ENCODE results near the gene RPS6KA6.
A peak's percentile ranks its signal among the peaks of the same experiment; 100 is the strongest.

The RPS6KA6 gene

DNA sequence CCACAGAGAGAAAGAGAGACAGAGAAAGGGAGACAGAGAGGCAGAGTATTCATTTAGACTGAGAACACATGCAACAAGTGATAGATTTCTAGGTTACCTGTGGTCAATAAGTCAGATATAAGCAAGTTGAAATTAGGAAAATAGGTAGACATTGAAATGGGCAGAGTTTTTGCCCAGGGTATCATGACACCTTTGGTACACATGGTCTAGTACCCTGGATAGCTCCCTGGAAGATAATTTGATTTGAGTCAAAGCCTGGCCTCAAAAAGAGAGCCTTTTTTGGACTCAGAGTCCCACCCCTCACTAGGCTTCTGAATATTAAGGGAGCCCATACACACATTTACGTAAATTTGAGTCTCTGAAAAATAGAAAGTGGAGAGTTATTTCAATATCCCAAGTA is 4.0 kb upstream of the RPS6KA6 start:
- no peaks in the 10 kb centered on the region for H3K9me3 ChIP-seq (ENCODE audit: control insufficient read depth, low read length)
- H3K4me3 ChIP-seq (ENCODE audit: extremely low read depth, insufficient read depth, low read length, poor library complexity, severe bottlenecking), result no peak overlapping the region
- no peaks in the 10 kb centered on the region for H3K36me3 ChIP-seq (ENCODE audit: control insufficient read depth, insufficient read depth, low read length)
- H3K4me1 ChIP-seq (ENCODE audit: control insufficient read depth, insufficient read depth, low read length, poor library complexity, severe bottlenecking), result no peaks in the 10 kb centered on the region
- no peak overlapping the region for H3K27ac ChIP-seq (ENCODE audit: low read depth, low read length, severe bottlenecking)
- no CpG with 5 or more reads among the region's 1 CpG for WGBS, 2 experiments (ENCODE audit: insufficient coverage in 2 of 2)

DNA sequence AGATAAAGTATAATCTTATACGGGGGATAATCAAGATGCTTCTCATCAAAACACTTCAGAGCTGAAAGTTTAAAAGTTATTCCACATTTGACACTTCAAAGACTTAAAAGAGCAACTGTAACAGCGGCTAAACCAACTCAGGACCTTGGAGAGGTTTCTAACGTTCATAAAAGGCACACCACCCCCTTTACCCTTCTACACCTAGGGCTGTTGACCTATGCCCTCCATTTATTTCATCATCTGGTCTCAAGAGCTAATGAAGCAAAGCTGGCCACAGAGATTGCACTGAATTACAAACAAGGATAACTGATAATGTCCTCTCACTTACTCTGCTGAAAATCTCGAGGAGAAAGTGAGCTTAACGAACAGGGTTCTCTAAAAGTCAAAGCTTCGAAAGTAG is 1.1 kb upstream of the RPS6KA6 start:
- Histone ChIP-seq H3K36me3 (ENCODE audit: control insufficient read depth, insufficient read depth, low read length) (no peaks in the 10 kb centered on the region), H3K4me1 (ENCODE audit: control insufficient read depth, insufficient read depth, low read length, poor library complexity, severe bottlenecking) (no peaks in the 10 kb centered on the region), H3K9me3 (ENCODE audit: control insufficient read depth, low read length) (no peaks in the 10 kb centered on the region), H3K4me3 (ENCODE audit: extremely low read depth, insufficient read depth, low read length, poor library complexity, severe bottlenecking) (no peak overlapping the region), H3K27ac (ENCODE audit: low read depth, low read length, severe bottlenecking) (no peak overlapping the region)
- WGBS, 2 experiments (ENCODE audit: insufficient coverage in 2 of 2), result 60% methylated on average over 1 of the region's 6 CpGs; no CpG with 5 or more reads in 1 of the 2 experiments

DNA sequence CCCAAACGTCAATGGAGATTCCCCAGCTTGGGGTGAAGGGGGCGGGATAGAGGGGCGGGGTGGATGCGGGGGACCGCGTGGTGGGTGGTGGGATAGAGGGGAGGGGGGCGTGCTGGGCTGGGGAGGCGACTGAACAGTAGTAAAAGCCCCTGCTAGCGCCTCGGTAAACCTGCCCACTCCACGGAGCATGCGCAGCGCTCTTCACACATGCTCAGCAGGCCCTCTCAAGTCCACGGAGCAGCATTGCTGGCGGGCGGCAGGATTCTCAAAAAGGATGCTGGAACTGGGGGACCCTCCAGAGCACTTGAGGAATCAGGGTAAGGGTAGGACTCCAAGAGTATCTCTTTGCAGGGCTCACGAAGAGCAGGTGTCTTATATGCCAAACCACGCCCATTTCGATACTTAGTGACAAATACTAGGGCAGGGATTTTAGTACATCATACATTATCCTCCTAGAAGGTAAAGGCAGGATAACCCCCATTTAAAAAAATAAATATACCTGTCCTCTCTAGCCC is 378 bp upstream of the RPS6KA6 start:
- Histone ChIP-seq H3K4me1 (ENCODE audit: control insufficient read depth, insufficient read depth, low read length, poor library complexity, severe bottlenecking) (no peaks in the 10 kb centered on the region), H3K36me3 (ENCODE audit: control insufficient read depth, insufficient read depth, low read length) (no peaks in the 10 kb centered on the region), H3K9me3 (ENCODE audit: control insufficient read depth, low read length) (no peaks in the 10 kb centered on the region), H3K4me3 (ENCODE audit: extremely low read depth, insufficient read depth, low read length, poor library complexity, severe bottlenecking) (peak overlapping the region; percentile 53), H3K27ac (ENCODE audit: low read depth, low read length, severe bottlenecking) (no peak overlapping the region)
- WGBS, 2 experiments (ENCODE audit: insufficient coverage in 2 of 2), result no CpG with 5 or more reads among the region's 19 CpGs

DNA sequence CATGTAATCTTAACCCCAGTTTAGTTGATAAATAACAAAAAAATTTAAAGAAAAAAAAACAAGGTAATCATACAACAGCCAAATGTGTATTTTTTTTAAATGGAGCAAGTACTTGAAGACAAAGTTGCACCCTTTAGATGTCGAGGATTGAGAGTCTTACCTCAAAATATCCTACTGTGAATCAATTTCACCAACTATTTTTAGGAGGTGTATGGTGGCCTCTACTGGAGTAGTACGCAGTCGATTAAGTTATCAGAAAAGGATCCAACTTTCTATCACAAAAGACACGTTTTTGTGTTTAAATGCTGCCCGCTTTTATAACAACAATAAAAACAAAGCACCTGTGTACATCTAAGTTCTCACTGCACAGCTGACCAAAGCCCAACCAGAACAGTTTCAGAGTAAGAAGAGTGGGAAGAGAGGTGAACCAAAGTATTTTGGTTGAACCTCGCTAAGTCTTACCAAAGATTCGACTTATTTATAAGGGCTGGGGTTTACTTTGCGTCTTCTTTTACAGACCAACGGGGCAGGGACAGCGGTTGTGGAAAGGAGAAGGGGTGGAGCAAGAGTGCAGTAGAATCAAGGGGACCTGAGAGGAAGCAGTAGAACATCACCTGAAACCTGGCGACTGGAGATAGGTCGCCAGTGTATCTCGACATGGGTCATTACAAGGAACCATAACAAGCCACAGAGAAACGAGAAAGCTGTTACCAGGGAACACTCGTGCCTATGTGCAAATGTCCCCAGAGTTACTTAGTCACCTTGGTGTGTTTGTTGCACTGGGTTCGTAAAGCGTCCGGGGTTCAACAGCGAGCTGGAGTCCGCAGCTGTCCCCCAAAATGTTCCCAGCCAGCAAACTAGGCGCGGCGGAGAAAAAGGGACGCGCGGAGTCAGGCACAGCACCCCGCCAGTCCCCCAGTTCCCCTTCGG is 1.1 kb downstream of the RPS6KA6 start:
- Histone ChIP-seq H3K36me3 (ENCODE audit: control insufficient read depth, insufficient read depth, low read length) (no peaks in the 10 kb centered on the region), H3K4me3 (ENCODE audit: extremely low read depth, insufficient read depth, low read length, poor library complexity, severe bottlenecking) (peak overlapping the region; percentile 53), H3K4me1 (ENCODE audit: control insufficient read depth, insufficient read depth, low read length, poor library complexity, severe bottlenecking) (no peaks in the 10 kb centered on the region), H3K27ac (ENCODE audit: low read depth, low read length, severe bottlenecking) (no peak overlapping the region), H3K9me3 (ENCODE audit: control insufficient read depth, low read length) (no peaks in the 10 kb centered on the region)
- 0% methylated on average over 3 to 10 of the region's 28 CpGs for WGBS, 2 experiments (ENCODE audit: insufficient coverage in 2 of 2)

DNA sequence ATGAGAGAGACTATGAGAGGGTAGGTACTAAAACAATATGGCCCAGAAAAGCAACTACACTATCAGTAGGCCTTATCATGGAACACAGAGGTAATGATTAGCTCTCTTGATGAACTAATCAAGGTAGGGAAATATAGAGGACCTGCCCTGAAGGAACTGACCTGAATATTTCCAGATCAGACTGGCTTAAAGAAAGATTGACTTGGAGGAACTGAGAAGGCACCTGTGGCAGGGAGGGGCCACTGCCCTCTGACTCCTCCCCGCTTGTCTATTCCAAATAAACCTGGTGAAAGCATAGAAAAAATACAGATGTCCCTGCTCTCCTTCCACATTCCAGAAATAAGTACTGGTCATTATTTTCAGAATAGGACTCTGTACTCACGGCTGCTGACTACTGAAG is 5.5 kb downstream of the RPS6KA6 start:
- H3K9me3 ChIP-seq (ENCODE audit: control insufficient read depth, low read length), result no peaks in the 10 kb centered on the region
- no peak overlapping the region for H3K4me3 ChIP-seq (ENCODE audit: extremely low read depth, insufficient read depth, low read length, poor library complexity, severe bottlenecking)
- no peak overlapping the region for H3K27ac ChIP-seq (ENCODE audit: low read depth, low read length, severe bottlenecking)
- no CpG with 5 or more reads among the region's 2 CpGs for WGBS, 2 experiments (ENCODE audit: insufficient coverage in 2 of 2)
- H3K4me1 ChIP-seq (ENCODE audit: control insufficient read depth, insufficient read depth, low read length, poor library complexity, severe bottlenecking), result no peaks in the 10 kb centered on the region
- no peaks in the 10 kb centered on the region for H3K36me3 ChIP-seq (ENCODE audit: control insufficient read depth, insufficient read depth, low read length)

DNA sequence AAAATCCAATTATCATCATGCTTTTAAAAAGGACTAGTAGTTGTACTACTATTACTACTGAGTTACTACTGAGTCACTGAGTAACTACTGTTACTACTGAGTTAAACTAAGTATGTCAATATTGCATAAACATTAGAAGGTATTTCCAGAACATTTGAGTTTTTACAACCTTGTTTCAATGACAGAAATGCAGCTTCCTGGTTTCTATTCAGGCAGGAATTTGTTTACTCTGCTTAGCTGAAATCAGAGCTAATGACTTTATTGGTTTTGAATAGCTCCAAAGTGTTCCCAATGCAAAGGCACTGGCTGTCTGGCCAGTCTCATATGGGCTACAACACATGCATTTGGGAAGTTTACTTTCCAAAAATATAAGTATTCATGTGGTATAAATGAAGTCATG is 12.0 kb downstream of the RPS6KA6 start:
- no peaks in the 10 kb centered on the region for H3K9me3 ChIP-seq (ENCODE audit: control insufficient read depth, low read length)
- no peaks in the 10 kb centered on the region for H3K4me1 ChIP-seq (ENCODE audit: control insufficient read depth, insufficient read depth, low read length, poor library complexity, severe bottlenecking)
- no peak overlapping the region for H3K4me3 ChIP-seq (ENCODE audit: extremely low read depth, insufficient read depth, low read length, poor library complexity, severe bottlenecking)
- H3K27ac ChIP-seq (ENCODE audit: low read depth, low read length, severe bottlenecking), result no peak overlapping the region
- H3K36me3 ChIP-seq (ENCODE audit: control insufficient read depth, insufficient read depth, low read length), result no peaks in the 10 kb centered on the region

DNA sequence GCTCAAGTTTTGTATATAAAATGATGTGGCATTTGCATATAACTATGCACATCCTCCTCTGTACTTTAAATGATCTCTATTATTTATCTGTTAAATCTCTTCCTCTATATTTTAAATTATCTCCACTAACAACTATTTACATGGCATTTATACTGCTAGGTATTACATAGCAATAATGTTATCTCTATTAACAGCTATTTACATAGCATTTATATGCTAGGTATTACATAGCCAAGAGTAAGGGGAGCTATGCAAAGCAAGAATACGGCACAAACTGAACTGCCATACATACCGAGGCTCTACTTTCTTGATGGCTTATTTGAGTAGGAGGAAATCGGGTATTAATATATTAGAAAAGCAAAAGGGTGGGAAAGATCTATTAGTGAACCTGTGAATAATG is 12.7 kb downstream of the RPS6KA6 start:
- H3K4me1 ChIP-seq (ENCODE audit: control insufficient read depth, insufficient read depth, low read length, poor library complexity, severe bottlenecking), result no peaks in the 10 kb centered on the region
- H3K9me3 ChIP-seq (ENCODE audit: control insufficient read depth, low read length), result no peaks in the 10 kb centered on the region
- no CpG with 5 or more reads among the region's 3 CpGs for WGBS, 2 experiments (ENCODE audit: insufficient coverage in 2 of 2)
- H3K27ac ChIP-seq (ENCODE audit: low read depth, low read length, severe bottlenecking), result no peak overlapping the region
- H3K4me3 ChIP-seq (ENCODE audit: extremely low read depth, insufficient read depth, low read length, poor library complexity, severe bottlenecking), result no peak overlapping the region
- no peaks in the 10 kb centered on the region for H3K36me3 ChIP-seq (ENCODE audit: control insufficient read depth, insufficient read depth, low read length)

DNA sequence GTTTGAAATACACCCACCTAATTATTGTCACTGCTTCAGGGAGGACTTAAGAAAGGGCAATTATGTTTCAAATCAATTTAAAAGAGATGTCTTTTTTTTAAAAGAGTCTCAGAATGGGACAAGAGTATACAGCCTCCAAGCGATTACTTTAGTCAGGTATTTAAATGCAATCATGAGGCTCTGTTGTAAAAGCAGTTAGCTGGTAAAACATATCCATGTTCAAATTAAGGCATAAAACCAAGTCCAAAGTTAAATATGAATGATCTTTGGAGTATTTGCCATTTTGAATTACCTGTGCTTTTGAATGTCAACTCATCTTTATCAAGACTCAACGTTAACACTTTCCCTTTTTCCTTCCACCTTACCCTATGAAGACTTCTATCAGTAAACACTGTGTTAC is 13.7 kb downstream of the RPS6KA6 start:
- no peak overlapping the region for H3K27ac ChIP-seq (ENCODE audit: low read depth, low read length, severe bottlenecking)
- 100% methylated on average over 1 of the region's 2 CpGs; no CpG with 5 or more reads in 1 of the 2 experiments for WGBS, 2 experiments (ENCODE audit: insufficient coverage in 2 of 2)
- no peaks in the 10 kb centered on the region for H3K9me3 ChIP-seq (ENCODE audit: control insufficient read depth, low read length)
- no peak overlapping the region for H3K4me3 ChIP-seq (ENCODE audit: extremely low read depth, insufficient read depth, low read length, poor library complexity, severe bottlenecking)
- no peaks in the 10 kb centered on the region for H3K4me1 ChIP-seq (ENCODE audit: control insufficient read depth, insufficient read depth, low read length, poor library complexity, severe bottlenecking)
- H3K36me3 ChIP-seq (ENCODE audit: control insufficient read depth, insufficient read depth, low read length), result no peaks in the 10 kb centered on the region

DNA sequence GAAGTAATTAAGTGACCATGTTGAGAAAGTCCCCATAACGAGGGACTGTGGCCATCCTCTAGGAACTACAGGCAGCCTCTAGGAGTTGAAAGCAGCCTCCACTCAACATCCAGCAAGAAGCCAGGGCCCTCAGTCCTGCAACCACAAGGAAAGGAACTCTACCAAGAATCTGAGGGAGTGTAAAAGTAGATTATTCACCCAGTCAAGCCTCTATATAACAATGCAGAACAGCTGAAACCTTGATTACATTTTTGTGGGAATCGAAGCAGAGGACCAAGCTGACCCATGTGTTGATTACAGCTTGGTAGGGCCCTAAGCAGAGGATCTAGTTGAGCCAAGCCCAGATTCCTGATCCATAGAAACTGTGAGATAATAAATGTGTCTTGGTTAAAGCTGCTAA is 17.1 kb downstream of the RPS6KA6 start:
- WGBS, 2 experiments (ENCODE audit: insufficient coverage in 2 of 2), result no CpG with 5 or more reads among the region's 2 CpGs
- H3K4me1 ChIP-seq (ENCODE audit: control insufficient read depth, insufficient read depth, low read length, poor library complexity, severe bottlenecking), result no peaks in the 10 kb centered on the region
- no peaks in the 10 kb centered on the region for H3K9me3 ChIP-seq (ENCODE audit: control insufficient read depth, low read length)
- H3K27ac ChIP-seq (ENCODE audit: low read depth, low read length, severe bottlenecking), result no peak overlapping the region
- no peaks in the 10 kb centered on the region for H3K36me3 ChIP-seq (ENCODE audit: control insufficient read depth, insufficient read depth, low read length)
- H3K4me3 ChIP-seq (ENCODE audit: extremely low read depth, insufficient read depth, low read length, poor library complexity, severe bottlenecking), result no peak overlapping the region

DNA sequence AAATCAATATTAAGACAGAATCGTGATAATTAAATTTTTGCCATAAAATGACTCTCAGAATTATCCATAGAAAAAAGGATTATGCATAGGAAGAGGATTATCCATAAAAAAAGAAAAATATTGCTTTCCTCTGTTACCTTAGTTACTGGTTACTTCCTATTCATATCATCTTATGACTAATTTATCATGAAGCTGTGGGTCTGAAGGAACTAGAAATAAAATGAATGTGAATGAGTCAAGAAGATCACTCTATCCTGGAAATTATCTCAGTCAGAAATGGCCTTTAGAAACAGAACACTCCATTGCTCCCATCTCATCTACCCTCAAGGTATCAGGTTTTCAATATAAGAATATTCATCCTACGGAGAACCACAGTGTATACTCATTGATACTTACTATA is 19.4 kb downstream of the RPS6KA6 start:
- Histone ChIP-seq H3K9me3 (ENCODE audit: control insufficient read depth, low read length) (no peaks in the 10 kb centered on the region), H3K27ac (ENCODE audit: low read depth, low read length, severe bottlenecking) (no peak overlapping the region), H3K4me1 (ENCODE audit: control insufficient read depth, insufficient read depth, low read length, poor library complexity, severe bottlenecking) (peaks cover 3% of the 10 kb centered on the region), H3K36me3 (ENCODE audit: control insufficient read depth, insufficient read depth, low read length) (no peaks in the 10 kb centered on the region), H3K4me3 (ENCODE audit: extremely low read depth, insufficient read depth, low read length, poor library complexity, severe bottlenecking) (no peak overlapping the region)
- no CpG with 5 or more reads among the region's 2 CpGs for WGBS, 2 experiments (ENCODE audit: insufficient coverage in 2 of 2)

DNA sequence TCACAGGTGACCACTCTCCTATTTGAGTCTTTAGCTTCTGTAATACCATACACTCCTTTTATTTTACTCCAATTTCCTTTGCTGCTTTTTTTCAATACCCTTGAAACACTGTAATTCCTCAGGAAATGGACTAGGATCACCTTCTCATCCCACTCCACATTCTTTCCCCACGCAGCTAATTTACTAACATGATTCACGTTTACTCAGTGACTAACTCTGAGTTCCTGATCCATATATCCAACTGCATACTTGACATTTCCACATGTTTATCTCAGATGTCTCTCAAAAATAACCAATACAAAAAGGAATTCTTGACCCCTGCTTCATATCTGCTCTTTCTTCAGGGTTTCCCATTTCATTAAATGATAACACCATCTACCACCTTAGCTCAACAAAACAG is 19.9 kb downstream of the RPS6KA6 start:
- no peak overlapping the region for H3K4me3 ChIP-seq (ENCODE audit: extremely low read depth, insufficient read depth, low read length, poor library complexity, severe bottlenecking)
- no peak overlapping the region for H3K27ac ChIP-seq (ENCODE audit: low read depth, low read length, severe bottlenecking)
- peaks cover 3% of the 10 kb centered on the region for H3K4me1 ChIP-seq (ENCODE audit: control insufficient read depth, insufficient read depth, low read length, poor library complexity, severe bottlenecking)
- no peaks in the 10 kb centered on the region for H3K36me3 ChIP-seq (ENCODE audit: control insufficient read depth, insufficient read depth, low read length)
- no peaks in the 10 kb centered on the region for H3K9me3 ChIP-seq (ENCODE audit: control insufficient read depth, low read length)
- 89 to 94% methylated on average over 2 of the region's 2 CpGs for WGBS, 2 experiments (ENCODE audit: insufficient coverage in 2 of 2)
